Activated CD8-positive, alpha-beta memory T cell treated with anti-CD3 and anti-CD28 coated beads, Interleukin-2, amount 50 U/mL, for 24 hours (primary cell): ENCODE measurements around the gene RIMS3.
"Not testable (repeated sequence)": the region's sequence is repeated elsewhere in the genome, so short reads cannot be mapped to it uniquely, and the experiment has no call there.

Experiments
- DNase-seq: peaks from one replicate; pipeline ENCODE4 v3.0.0-alpha.2; 2020; ENCODE audit errors: extremely low read depth

The RIMS3 gene

GRCh38 chr1:40630488-40631223 lies 34.8 kb downstream of the RIMS3 start:
- DNase-seq = no peak

- DNase-seq = not testable (repeated sequence)
These were observed 35.9 kb downstream of the RIMS3 start for GRCh38 chr1:40629546-40629945.

GRCh38 chr1:40628903-40629292 lies 36.6 kb downstream of the RIMS3 start:
- no peak for DNase-seq

- DNase-seq = no peak
These were observed 37.2 kb downstream of the RIMS3 start for GRCh38 chr1:40627987-40628902.

- no peak for DNase-seq
These were observed 39.1 kb downstream of the RIMS3 start for GRCh38 chr1:40626383-40626770.

GRCh38 chr1:40625476-40626382 lies 39.8 kb downstream of the RIMS3 start:
- DNase-seq = no peak

GRCh38 chr1:40625076-40625475 lies 40.4 kb downstream of the RIMS3 start:
- DNase-seq = no peak

- no peak for DNase-seq
These were observed 42.4 kb downstream of the RIMS3 start for GRCh38 chr1:40622936-40623629.

GRCh38 chr1:40621821-40622450 lies 43.5 kb downstream of the RIMS3 start:
- no peak for DNase-seq

GRCh38 chr1:40620586-40621210 lies 44.8 kb downstream of the RIMS3 start:
- no peak for DNase-seq

GRCh38 chr1:40620150-40620549 lies 45.3 kb downstream of the RIMS3 start:
- no peak for DNase-seq

GRCh38 chr1:40618108-40618507 lies 47.4 kb downstream of the RIMS3 start:
- no peak for DNase-seq

- peak; percentile 57 for DNase-seq
These were observed 53.1 kb downstream of the RIMS3 start for GRCh38 chr1:40612345-40612831.

- no peak for DNase-seq
These were observed 55.3 kb downstream of the RIMS3 start for GRCh38 chr1:40610156-40610555.

- no peak for DNase-seq
These were observed 57.6 kb downstream of the RIMS3 start for GRCh38 chr1:40607921-40608320.

GRCh38 chr1:40606978-40607377 lies 58.5 kb downstream of the RIMS3 start:
- no peak for DNase-seq

GRCh38 chr1:40606194-40606593 lies 59.3 kb downstream of the RIMS3 start:
- DNase-seq = no peak

- no peak for DNase-seq
These were observed 65.6 kb downstream of the RIMS3 start for GRCh38 chr1:40599926-40600325.

GRCh38 chr1:40595623-40596022 lies 69.9 kb downstream of the RIMS3 start:
- DNase-seq = no peak

- no peak for DNase-seq
These were observed 71.3 kb downstream of the RIMS3 start for GRCh38 chr1:40594187-40594531.
